H9 (cell line): ENCODE data around the gene PTK7. TPM values are rescaled to one million over a fixed set of nuclear protein-coding genes. Genes with fewer than 3 reads are reported as not detected.
A peak's percentile ranks its signal among the peaks of the same experiment; 100 is the strongest.

Experiments
- DNase-seq: peaks from one replicate; pipeline ENCODE4 v3.0.0-alpha.2; 2017
- H2AFZ ChIP-seq: one replicate; pipeline ENCODE4 v1.6.1; 2013; ENCODE audit warnings: mild to moderate bottlenecking, low read length, control low read depth, moderate library complexity
- H2AK5ac ChIP-seq: 2 replicates; pipeline ENCODE4 v1.6.1; 2013; ENCODE audit warnings: low read length, control low read depth, mixed read lengths; ENCODE audit not compliant: insufficient read length
- H2BK120ac ChIP-seq: one replicate; pipeline ENCODE4 v1.6.1; 2013; ENCODE audit warnings: low read depth, mild to moderate bottlenecking, low read length, control low read depth, inconsistent platforms; ENCODE audit not compliant: poor library complexity, severe bottlenecking
- H2BK12ac ChIP-seq: 2 replicates; pipeline ENCODE4 v1.6.1; 2013; ENCODE audit warnings: low read length, control low read depth, mixed read lengths, low read depth; ENCODE audit not compliant: insufficient read length
- H2BK15ac ChIP-seq: 2 replicates; pipeline ENCODE4 v1.6.1; 2013; ENCODE audit warnings: low read depth, low read length, control low read depth
- H2BK20ac ChIP-seq: one replicate; pipeline ENCODE4 v1.6.1; 2013; ENCODE audit warnings: low read depth, mild to moderate bottlenecking, low read length, control low read depth, inconsistent platforms; ENCODE audit not compliant: poor library complexity, severe bottlenecking
- H2BK5ac ChIP-seq: 2 replicates; pipeline ENCODE4 v1.6.1; 2013; ENCODE audit warnings: low read length, control low read depth, mixed read lengths; ENCODE audit not compliant: insufficient read length
- H3K14ac ChIP-seq: 2 replicates; pipeline ENCODE4 v1.6.1; 2013; ENCODE audit warnings: low read length, control low read depth; ENCODE audit not compliant: insufficient read depth
- H3K18ac ChIP-seq: 2 replicates; pipeline ENCODE4 v1.6.1; 2013; ENCODE audit warnings: low read depth, mild to moderate bottlenecking, mixed read lengths, low read length, control low read depth; ENCODE audit not compliant: insufficient read length
- H3K23ac ChIP-seq: 2 replicates; pipeline ENCODE4 v1.6.1; 2013; ENCODE audit warnings: low read length, control low read depth, mixed read lengths, low read depth; ENCODE audit not compliant: insufficient read length
- H3K23me2 ChIP-seq: 2 replicates; pipeline ENCODE4 v1.6.1; 2013; ENCODE audit warnings: low read depth, mild to moderate bottlenecking, mixed read lengths, low read length, control low read depth; ENCODE audit not compliant: insufficient read length, poor library complexity, severe bottlenecking
- H3K27ac ChIP-seq: 2 replicates; pipeline ENCODE4 v1.5.1; 2013; ENCODE audit warnings: low read length, control low read depth, mixed read lengths, low read depth; ENCODE audit not compliant: insufficient read length
- H3K27me3 ChIP-seq: 2 replicates; pipeline ENCODE4 v1.6.1; 2013; ENCODE audit warnings: low read length, control low read depth, inconsistent platforms; ENCODE audit not compliant: insufficient read depth
- H3K4ac ChIP-seq: 2 replicates; pipeline ENCODE4 v1.6.1; 2013; ENCODE audit warnings: low read depth, mild to moderate bottlenecking, control low read depth, inconsistent platforms, low read length, moderate library complexity
- H3K4me1 ChIP-seq: 2 replicates; pipeline ENCODE4 v1.6.1; 2013; ENCODE audit warnings: low read length, control low read depth, inconsistent platforms; ENCODE audit not compliant: insufficient read depth
- H3K4me2 ChIP-seq: 2 replicates; pipeline ENCODE4 v1.6.1; 2013; ENCODE audit warnings: low read length, control low read depth, mixed read lengths; ENCODE audit not compliant: insufficient read length, insufficient read depth
- H3K56ac ChIP-seq: 2 replicates; pipeline ENCODE4 v1.6.1; 2013; ENCODE audit warnings: low read depth, mild to moderate bottlenecking, mixed read lengths, low read length, control low read depth; ENCODE audit not compliant: insufficient read length
- H3K79me1 ChIP-seq: 2 replicates; pipeline ENCODE4 v1.6.1; 2013; ENCODE audit warnings: low read depth, mild to moderate bottlenecking, moderate library complexity, low read length, control low read depth, inconsistent platforms; ENCODE audit not compliant: insufficient read depth, poor library complexity, severe bottlenecking
- H3K79me2 ChIP-seq: 2 replicates; pipeline ENCODE4 v1.6.1; 2013; ENCODE audit warnings: low read length, control low read depth, inconsistent platforms; ENCODE audit not compliant: insufficient read depth
- H3K9ac ChIP-seq: 2 replicates; pipeline ENCODE4 v1.6.1; 2013; ENCODE audit warnings: low read length, control low read depth, mixed read lengths; ENCODE audit not compliant: insufficient read length; ENCODE audit errors: extremely low read depth
- H3K9me3 ChIP-seq: one replicate; pipeline ENCODE4 v1.6.1; 2013; ENCODE audit warnings: low read depth, low read length, inconsistent platforms; ENCODE audit not compliant: control insufficient read depth
- H3T11ph ChIP-seq: one replicate; pipeline ENCODE4 v1.6.1; 2013; ENCODE audit warnings: mild to moderate bottlenecking, low read length, control low read depth, inconsistent platforms
- H4K20me1 ChIP-seq: one replicate; pipeline ENCODE4 v1.6.1; 2013; ENCODE audit not compliant: control insufficient read depth, insufficient read length, insufficient read depth
- H4K5ac ChIP-seq: 2 replicates; pipeline ENCODE4 v1.6.1; 2013; ENCODE audit warnings: low read depth, mild to moderate bottlenecking, mixed read lengths, low read length, control low read depth; ENCODE audit not compliant: insufficient read length
- H4K8ac ChIP-seq: replicated peaks from 2 replicates; pipeline ENCODE4 v1.6.1; 2013; ENCODE audit warnings: low read length, control low read depth, mixed read lengths, low read depth; ENCODE audit not compliant: insufficient read length
- H4K91ac ChIP-seq: 2 replicates; pipeline ENCODE4 v1.6.1; 2013; ENCODE audit warnings: low read depth, mild to moderate bottlenecking, moderate library complexity, mixed read lengths, low read length, control low read depth; ENCODE audit not compliant: insufficient read length
- H3K27ac Mint-ChIP-seq, 3 experiments: 2 replicates in 2 of 3; 3 replicates in 1 of 3; pipeline ENCODE4 v1.8.0; 2020 to 2021; ENCODE audit warnings: mixed read lengths in 3 of 3, mild to moderate bottlenecking in 1 of 3, moderate library complexity in 1 of 3
- H3K27me3 Mint-ChIP-seq: 2 replicates; pipeline ENCODE4 v1.8.0; 2021; ENCODE audit warnings: low read depth, mild to moderate bottlenecking, moderate library complexity, mixed read lengths
- H3K36me3 Mint-ChIP-seq, 3 experiments: 2 replicates in 2 of 3; 3 replicates in 1 of 3; pipeline ENCODE4 v1.8.0; 2020 to 2021; ENCODE audit warnings: low read depth in 3 of 3, mixed read lengths in 3 of 3; ENCODE audit not compliant: insufficient read depth in 1 of 3
- H3K4me1 Mint-ChIP-seq, 2 experiments: 2 replicates each; pipeline ENCODE4 v1.8.0; 2020; ENCODE audit warnings: mixed read lengths in 2 of 2
- H3K4me3 Mint-ChIP-seq, 2 experiments: 2 replicates in 1 of 2; 3 replicates in 1 of 2; pipeline ENCODE4 v1.8.0; 2020 to 2021; ENCODE audit warnings: mild to moderate bottlenecking in 2 of 2, mixed read lengths in 2 of 2, moderate library complexity in 1 of 2
- H3K9me3 Mint-ChIP-seq, 2 experiments: 2 replicates in 1 of 2; 3 replicates in 1 of 2; pipeline ENCODE4 v1.8.0; 2020; ENCODE audit warnings: mild to moderate bottlenecking in 2 of 2, mixed read lengths in 2 of 2, moderate library complexity in 1 of 2
- WGBS: extraction: QIAGEN DNeasy Blood & Tissue Kit; methylation state at CpG from one replicate; pipeline ENCODE4 v1.1.7; 2013; ENCODE audit warnings: missing lambda C conversion rate, low lambda C conversion rate, mixed read lengths; ENCODE audit not compliant: insufficient read length; ENCODE audit errors: extremely low coverage; 5-methylcytosine and 5-hydroxymethylcytosine counted together
- total RNA-seq: library from RNA; stranded (reverse); gene quantifications from 2 replicates; pipeline ENCODE4 v1.2.1, GENCODE V29; 2021
- TF ChIP-seq, protein P1 (sequence below): fragments of 200-600 bp; sonication (generic); conservative IDR thresholded peaks from 3 replicates; pipeline ENCODE4 v1.8.0; 2021; ENCODE audit warnings: antibody characterized with exemption, mild to moderate bottlenecking

PTK7 gene
- total RNA-seq, 1 experiment from 2014 or later, result 128 TPM

DNA sequence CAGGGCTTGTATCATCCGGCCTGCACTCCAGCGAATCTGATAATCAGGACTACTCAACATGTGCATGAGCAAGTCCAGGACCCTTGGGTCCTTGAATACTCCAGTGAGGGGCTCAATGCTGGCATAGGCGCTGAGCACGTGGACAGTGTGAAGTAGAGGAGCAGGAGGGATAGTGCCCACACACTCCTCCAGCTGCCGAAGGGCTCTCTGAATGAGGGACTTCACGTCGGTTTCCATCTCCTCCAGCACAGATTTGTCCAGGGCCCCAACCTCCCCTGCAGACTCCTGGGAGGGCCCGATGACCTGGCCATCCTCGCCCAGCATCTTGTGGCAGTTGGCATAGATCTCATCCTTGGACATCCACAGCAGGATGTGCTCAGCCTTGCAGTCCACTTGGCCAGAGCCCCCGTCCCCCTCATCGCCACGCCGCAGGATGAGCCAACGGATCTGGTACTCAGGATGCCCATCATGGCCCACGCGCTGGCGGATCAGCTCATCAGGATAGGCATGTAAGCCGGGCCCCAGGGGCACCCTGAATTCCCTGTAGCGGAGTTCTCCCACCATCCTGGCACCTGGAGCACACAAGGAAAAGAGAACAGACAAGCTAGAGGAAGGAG is 23.8 kb upstream of the PTK7 start:
- H3K14ac ChIP-seq, result no peak overlapping the region; the same call in 1 of the 2 replicates
- no peaks in the 10 kb centered on the region for H3K27me3 ChIP-seq
- H3T11ph ChIP-seq, result no peak overlapping the region
- peak overlapping the region; percentile 94 for H3K4me3 Mint-ChIP-seq
- WGBS, result no CpG with 5 or more reads among the region's 19 CpGs
- peak overlapping the region; percentile 88 to 98 (median 92); a peak in 4 of 7 replicates for H3K27ac Mint-ChIP-seq
- H2BK12ac ChIP-seq, result no peak overlapping the region
- no peak overlapping the region for H4K5ac ChIP-seq
- peaks cover 23 to 25% of the 10 kb centered on the region in 2 experiments for H3K4me1 Mint-ChIP-seq
- peaks cover 7% of the 10 kb centered on the region for H3K23me2 ChIP-seq
- H3K23ac ChIP-seq, result no peak overlapping the region
- H4K20me1 ChIP-seq, result no peaks in the 10 kb centered on the region
- H2BK120ac ChIP-seq, result no peak overlapping the region
- H3K56ac ChIP-seq, result no peak overlapping the region
- H4K8ac ChIP-seq, result no peak overlapping the region
- no peaks in the 10 kb centered on the region for H3K79me2 ChIP-seq
- H3K4ac ChIP-seq, result no peak overlapping the region
- H3K27me3 Mint-ChIP-seq, result no peaks in the 10 kb centered on the region; the same call in 1 of the 2 replicates
- peaks cover 27 to 59% (median 56%) of the 10 kb centered on the region in 3 experiments for H3K36me3 Mint-ChIP-seq
- no peak overlapping the region for H2BK20ac ChIP-seq
- H3K9me3 Mint-ChIP-seq, result peaks cover 0 to 3% of the 10 kb centered on the region in 2 experiments; a peak in 1 of 5 replicates
- H2BK5ac ChIP-seq, result no peak overlapping the region
- no peak overlapping the region for H4K91ac ChIP-seq
- DNase-seq, result peak; percentile 21
- no peak overlapping the region for H3K18ac ChIP-seq
- H3K4me1 ChIP-seq, result no peaks in the 10 kb centered on the region
- peak overlapping the region; percentile 52 for H3K4me2 ChIP-seq
- H2AK5ac ChIP-seq, result no peak overlapping the region
- H3K9me3 ChIP-seq, result no peaks in the 10 kb centered on the region
- TF ChIP-seq, protein P1, sequence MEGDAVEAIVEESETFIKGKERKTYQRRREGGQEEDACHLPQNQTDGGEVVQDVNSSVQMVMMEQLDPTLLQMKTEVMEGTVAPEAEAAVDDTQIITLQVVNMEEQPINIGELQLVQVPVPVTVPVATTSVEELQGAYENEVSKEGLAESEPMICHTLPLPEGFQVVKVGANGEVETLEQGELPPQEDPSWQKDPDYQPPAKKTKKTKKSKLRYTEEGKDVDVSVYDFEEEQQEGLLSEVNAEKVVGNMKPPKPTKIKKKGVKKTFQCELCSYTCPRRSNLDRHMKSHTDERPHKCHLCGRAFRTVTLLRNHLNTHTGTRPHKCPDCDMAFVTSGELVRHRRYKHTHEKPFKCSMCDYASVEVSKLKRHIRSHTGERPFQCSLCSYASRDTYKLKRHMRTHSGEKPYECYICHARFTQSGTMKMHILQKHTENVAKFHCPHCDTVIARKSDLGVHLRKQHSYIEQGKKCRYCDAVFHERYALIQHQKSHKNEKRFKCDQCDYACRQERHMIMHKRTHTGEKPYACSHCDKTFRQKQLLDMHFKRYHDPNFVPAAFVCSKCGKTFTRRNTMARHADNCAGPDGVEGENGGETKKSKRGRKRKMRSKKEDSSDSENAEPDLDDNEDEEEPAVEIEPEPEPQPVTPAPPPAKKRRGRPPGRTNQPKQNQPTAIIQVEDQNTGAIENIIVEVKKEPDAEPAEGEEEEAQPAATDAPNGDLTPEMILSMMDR, result no peak
- H2AFZ ChIP-seq, result no peak overlapping the region
- no peak overlapping the region for H3K27ac ChIP-seq
- no peaks in the 10 kb centered on the region for H3K79me1 ChIP-seq
- H2BK15ac ChIP-seq, result no peak overlapping the region
- no peak overlapping the region for H3K9ac ChIP-seq
